AG04450 (cell line): ENCODE measurements around the gene TRAPPC8. TPM values are rescaled to one million over a fixed set of nuclear protein-coding genes. Genes with fewer than 3 reads are reported as not detected.
"Not testable (repeated sequence)": the region's sequence is repeated elsewhere in the genome, so short reads cannot be mapped to it uniquely, and the experiment has no call there.

ENCODE experiments used
- CTCF ChIA-PET: fragments of 300-600, 350-600 bp; formaldehyde crosslinking; extraction: SDS; loops from one replicate; lab custom pipeline; 2022; ENCODE audit warnings: antibody characterized with exemption, inconsistent platforms; lab: Charles Lee
- POLR2A ChIA-PET: fragments of 350-600 bp; formaldehyde crosslinking; extraction: SDS; loops from one replicate; lab custom pipeline; 2021; ENCODE audit warnings: antibody characterized with exemption, inconsistent platforms; lab: Yijun Ruan, JAX
- DNase-seq: peaks from one replicate; pipeline ENCODE4 v3.0.0-alpha.2; 2011; ENCODE audit warnings: low read depth, low spot score
- H3K27ac ChIP-seq: one replicate; pipeline ENCODE4 v1.5.1; 2012; ENCODE audit warnings: low read depth, low read length, control low read depth
- H3K27me3 ChIP-seq: one replicate; pipeline ENCODE4 v1.6.0; 2012; ENCODE audit warnings: low read length; ENCODE audit not compliant: control insufficient read depth, insufficient read depth
- H3K4me3 ChIP-seq: 2 replicates; pipeline ENCODE4 v1.5.1; 2011; ENCODE audit warnings: mild to moderate bottlenecking, low read depth, low read length, control low read depth
- H3K9me3 ChIP-seq: 2 replicates; pipeline ENCODE4 v1.5.1; 2012; ENCODE audit warnings: low read length; ENCODE audit not compliant: control insufficient read depth, insufficient read depth
- CTCF ChIP-seq: IDR thresholded peaks from 2 replicates; pipeline ENCODE4 v1.5.1; 2011; ENCODE audit warnings: low read depth, low read length, control low read depth, inconsistent platforms
- polyA plus RNA-seq: library from polyadenylated mRNA; depleted of rRNA; stranded (reverse); fragments of >200 nt; gene quantifications from 2 replicates; pipeline ENCODE4 v1.2.3, GENCODE V29; 2011

Gene TRAPPC8
- polyA plus RNA-seq, 1 experiment, result 57.6 TPM

- Histone ChIP-seq H3K27ac (no peak overlapping the region), H3K4me3 (no peak overlapping the region), H3K9me3 (no peaks in the 10 kb centered on the region), H3K27me3 (no peaks in the 10 kb centered on the region)
- ChIA-PET CTCF (no interaction called here), POLR2A (no interaction called here)
- no peak for DNase-seq
- TF ChIP-seq CTCF, result no peak
Observed at GRCh38 chr18:31929273-31929672, 13.7 kb downstream of the TRAPPC8 start.

- H3K9me3 ChIP-seq, DNase-seq, CTCF ChIA-PET, H3K27ac ChIP-seq, H3K27me3 ChIP-seq, H3K4me3 ChIP-seq, POLR2A ChIA-PET: not testable (repeated sequence)
Observed at GRCh38 chr18:31926988-31927387, 15.9 kb downstream of the TRAPPC8 start.

GRCh38 chr18:31920277-31920676 lies 22.7 kb downstream of the TRAPPC8 start:
- no peaks in the 10 kb centered on the region for H3K27me3 ChIP-seq
- no peak for TF ChIP-seq CTCF
- ChIA-PET CTCF (no interaction called here), POLR2A (no interaction called here)
- H3K27ac ChIP-seq, result no peak overlapping the region
- no peaks in the 10 kb centered on the region for H3K9me3 ChIP-seq
- DNase-seq, result no peak
- H3K4me3 ChIP-seq, result no peak overlapping the region

GRCh38 chr18:31919366-31919765 lies 23.6 kb downstream of the TRAPPC8 start:
- POLR2A ChIA-PET, result not testable (repeated sequence)

GRCh38 chr18:31918733-31919132 lies 24.2 kb downstream of the TRAPPC8 start:
- ChIA-PET POLR2A (no interaction called here), CTCF (no interaction called here)
- TF ChIP-seq CTCF, result no peak
- Histone ChIP-seq H3K9me3 (no peaks in the 10 kb centered on the region), H3K27me3 (no peaks in the 10 kb centered on the region), H3K4me3 (no peak overlapping the region), H3K27ac (no peak overlapping the region)
- DNase-seq, result no peak

More at GRCh38 chr18:31919366-31919765, 23.6 kb downstream of the TRAPPC8 start:
- CTCF ChIA-PET, DNase-seq, H3K9me3 ChIP-seq, H3K4me3 ChIP-seq, H3K27ac ChIP-seq, H3K27me3 ChIP-seq: not testable (repeated sequence)

- Histone ChIP-seq H3K27me3 (no peaks in the 10 kb centered on the region), H3K4me3 (no peak overlapping the region), H3K9me3 (no peaks in the 10 kb centered on the region), H3K27ac (no peak overlapping the region)
- ChIA-PET CTCF (no interaction called here), POLR2A (no interaction called here)
- DNase-seq, result no peak
- TF ChIP-seq CTCF, result no peak
Observed at GRCh38 chr18:31901063-31901462, 41.9 kb downstream of the TRAPPC8 start.

- CTCF ChIA-PET, H3K9me3 ChIP-seq, H3K4me3 ChIP-seq, POLR2A ChIA-PET, H3K27me3 ChIP-seq, H3K27ac ChIP-seq, DNase-seq: not testable (repeated sequence)
Observed at GRCh38 chr18:31899771-31900170, 43.2 kb downstream of the TRAPPC8 start.
